Measurements from ENCODE around the gene DBN1.

The DBN1 gene

DNA sequence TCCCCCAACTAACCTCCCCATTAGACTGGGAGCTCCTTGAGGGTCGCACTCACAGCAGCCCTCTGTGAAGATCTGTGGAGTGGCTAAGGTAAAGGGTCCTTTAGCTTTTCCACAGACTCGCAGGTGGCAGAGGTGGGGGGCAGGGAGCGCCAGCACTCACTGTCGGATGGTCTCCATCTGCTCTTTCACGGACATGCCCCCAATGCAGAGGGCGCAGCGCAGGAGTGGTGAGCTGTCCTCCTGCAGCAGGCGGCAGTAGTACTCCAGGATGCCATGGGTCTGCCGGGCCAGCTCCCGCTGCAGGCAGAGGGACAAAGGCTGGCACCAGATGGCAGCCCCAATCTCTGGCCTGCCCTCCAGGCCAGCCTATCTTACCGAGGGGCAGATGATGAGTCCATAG is 41.1 kb upstream of the DBN1 start:
- DNase-seq (ENCODE audit: low spot score), result no peak
- no peak for TF ChIP-seq CTCF (IDR thresholded peaks at IDR 0.05; ENCODE audit: extremely low read depth, missing control alignments)

DNA sequence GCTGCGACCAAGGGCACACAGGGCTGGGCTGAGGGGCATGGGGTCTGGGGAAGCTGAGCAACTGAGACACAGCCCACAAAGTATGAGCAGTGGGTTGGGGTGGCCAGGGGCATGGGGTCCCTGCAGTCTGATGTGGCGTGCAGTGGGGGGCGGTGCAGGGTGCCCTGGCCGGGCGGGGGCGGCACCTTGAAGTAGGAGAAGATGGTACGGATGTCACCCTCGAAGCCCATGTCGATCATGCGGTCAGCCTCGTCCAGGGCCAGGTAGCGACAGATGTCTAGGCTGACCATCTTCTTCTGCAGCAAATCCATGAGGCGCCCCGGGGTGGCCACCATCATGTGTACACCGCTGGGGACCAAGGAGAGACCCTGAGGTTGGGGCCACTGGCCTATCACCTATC is 40.1 kb upstream of the DBN1 start:
- DNase-seq (ENCODE audit: low spot score), result no peak
- TF ChIP-seq CTCF (IDR thresholded peaks at IDR 0.05; ENCODE audit: extremely low read depth, missing control alignments), result no peak

GRCh38 chr5:177512736-177513380 is 39.4 kb upstream of the DBN1 start:
- DNase-seq (ENCODE audit: low spot score), result no peak
- no peak for TF ChIP-seq CTCF (IDR thresholded peaks at IDR 0.05; ENCODE audit: extremely low read depth, missing control alignments)

GRCh38 chr5:177511796-177512675 is 38.6 kb upstream of the DBN1 start:
- TF ChIP-seq CTCF (IDR thresholded peaks at IDR 0.05; ENCODE audit: extremely low read depth, missing control alignments), result no peak

GRCh38 chr5:177511181-177511580 is 37.7 kb upstream of the DBN1 start:
- DNase-seq (ENCODE audit: low spot score), result no peak
- TF ChIP-seq CTCF (IDR thresholded peaks at IDR 0.05; ENCODE audit: extremely low read depth, missing control alignments), result no peak

More at GRCh38 chr5:177511796-177512675, 38.6 kb upstream of the DBN1 start:
- DNase-seq (ENCODE audit: low spot score), result no peak

DNA sequence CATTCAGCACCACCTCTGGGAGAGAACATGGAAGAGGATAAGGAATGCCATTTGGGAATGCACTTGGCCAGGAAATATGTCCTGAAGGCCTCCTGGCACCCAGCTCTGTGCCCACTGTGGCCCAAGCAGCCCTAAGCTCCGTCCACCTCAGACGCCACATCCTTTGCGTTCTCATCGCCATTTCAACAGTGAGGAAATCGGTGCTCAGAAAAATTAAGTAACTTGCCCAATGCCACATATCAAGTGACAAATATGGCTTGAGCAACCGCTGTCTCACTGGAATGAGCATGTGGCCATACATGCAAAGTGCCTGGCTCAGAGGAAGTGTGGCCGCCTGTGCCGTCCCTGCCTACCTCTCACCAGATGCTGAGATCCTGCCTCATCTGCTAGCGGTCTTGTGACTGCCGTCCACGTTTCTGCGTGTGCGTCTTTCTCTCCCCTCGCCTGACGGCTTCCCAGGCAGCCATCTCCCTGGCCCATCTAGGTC is 37.2 kb upstream of the DBN1 start:
- no peak for TF ChIP-seq CTCF (IDR thresholded peaks at IDR 0.05; ENCODE audit: extremely low read depth, missing control alignments)
- DNase-seq (ENCODE audit: low spot score), result no peak

- DNase-seq (ENCODE audit: low spot score), result peak; percentile 78
- TF ChIP-seq CTCF (IDR thresholded peaks at IDR 0.05; ENCODE audit: extremely low read depth, missing control alignments), result no peak
Observed at GRCh38 chr5:177509991-177510566, 36.6 kb upstream of the DBN1 start.

Measured in GM20000 (cell line).